ENCODE measurements around the gene LHFPL3. TPM values are rescaled to one million over a fixed set of nuclear protein-coding genes. Genes with fewer than 3 reads are reported as not detected.

LHFPL3 gene
- total RNA-seq, 1 experiment from 2014 or later: not detected

GRCh38 chr7:104950006-104950405 is 621.6 kb downstream of the LHFPL3 start:
- H3K4me1 ChIP-seq (ENCODE audit: control insufficient read depth in 1 of 2, insufficient read depth in 2 of 2, low read length in 2 of 2): peaks cover 6 to 9% of the 10 kb centered on the region in 2 experiments
- intact Hi-C loops (cut with micrococcal nuclease): no loop called here
- no peak overlapping the region for H3K9ac ChIP-seq (ENCODE audit: low read length)
- H3K9me3 ChIP-seq (ENCODE audit: control insufficient read depth in 1 of 2, insufficient read depth in 1 of 2, low read depth in 1 of 2, low read length in 2 of 2): no peaks in the 10 kb centered on the region
- ChIA-PET POLR2A (no interaction called here), CTCF (no interaction called here), RAD21 (ENCODE audit: low non-redundant PET in 1 of 2, low total read pairs in 2 of 2, uncharacterized antibody in 2 of 2, unreplicated experiment in 2 of 2) (no interaction called here)
- H3K27ac ChIP-seq (ENCODE audit: low read depth, low read length): no peak overlapping the region
- H4K20me1 ChIP-seq (ENCODE audit: insufficient read depth): no peaks in the 10 kb centered on the region
- H2AFZ ChIP-seq (ENCODE audit: low read depth, low read length, poor library complexity, severe bottlenecking): no peak overlapping the region
- ATAC-seq (no peak), DNase-seq (ENCODE audit: low read depth, low spot score) (no peak)
- H3K4me2 ChIP-seq (ENCODE audit: low read length): no peak overlapping the region
- H3K27me3 ChIP-seq (ENCODE audit: insufficient read depth, low read length): no peaks in the 10 kb centered on the region
- no peak overlapping the region for H3K4me3 ChIP-seq (replicated peaks in 1 of 2; ENCODE audit: low read depth in 1 of 2, low read length in 2 of 2)
- no peaks in the 10 kb centered on the region for H3K36me3 ChIP-seq (ENCODE audit: control insufficient read depth in 1 of 2, insufficient read depth in 2 of 2, low read length in 2 of 2)
- no peaks in the 10 kb centered on the region for H3K9me2 ChIP-seq (ENCODE audit: insufficient read depth)
- BruUV-seq (replicated peaks): no TSS peak
- TF ChIP-seq CTCF (IDR thresholded peaks at IDR 0.05 in 2 of 3, conservative IDR thresholded peaks at IDR 0.05 in 1 of 3; ENCODE audit: borderline replicate concordance in 1 of 3, insufficient read depth in 1 of 3, low read depth in 2 of 3, low read length in 2 of 3) (no peak), YY1 (IDR thresholded peaks at IDR 0.05; ENCODE audit: extremely low read depth, insufficient replicate concordance, low read depth, low read length) (no peak), POLR2AphosphoS5 (IDR thresholded peaks at IDR 0.05; ENCODE audit: low read depth, low read length) (no peak), TCF7L2 (IDR thresholded peaks at IDR 0.05; ENCODE audit: borderline replicate concordance, extremely low read depth, insufficient read depth, insufficient read length) (no peak), JUND (IDR thresholded peaks at IDR 0.05) (no peak), ATF3 (IDR thresholded peaks at IDR 0.05) (no peak), CBX3 (IDR thresholded peaks at IDR 0.05; ENCODE audit: low read depth) (no peak), MAX (IDR thresholded peaks at IDR 0.05) (no peak), SRF (IDR thresholded peaks at IDR 0.05; ENCODE audit: low read depth) (no peak), POLR2A (IDR thresholded peaks at IDR 0.05; ENCODE audit: borderline replicate concordance, extremely low read depth, insufficient read depth, insufficient read length) (no peak), RAD21 (IDR thresholded peaks at IDR 0.05; ENCODE audit: low read depth) (no peak), FOSL1 (IDR thresholded peaks at IDR 0.05; ENCODE audit: low read depth) (no peak), EZH2 (IDR thresholded peaks at IDR 0.05) (no peak), ELF1 (IDR thresholded peaks at IDR 0.05; ENCODE audit: borderline replicate concordance, low read depth) (no peak), SP1 (IDR thresholded peaks at IDR 0.05; ENCODE audit: low read depth) (no peak)
- H3K79me2 ChIP-seq (ENCODE audit: insufficient read depth, low read length): no peaks in the 10 kb centered on the region
